HG03175 (cell line): Measurements from ENCODE around the gene LMX1B.

Source experiments
- ATAC-seq: cut with Tn5 transposase; IDR thresholded peaks from one replicate; pipeline ENCODE4 v1.9.1; 2021; ENCODE audit warnings: mild to moderate bottlenecking, moderate library complexity; ENCODE audit not compliant: unreplicated experiment

Gene LMX1B

GRCh38 chr9:126734877-126735276 is 121.1 kb downstream of the LMX1B start:
- ATAC-seq: no peak

DNA sequence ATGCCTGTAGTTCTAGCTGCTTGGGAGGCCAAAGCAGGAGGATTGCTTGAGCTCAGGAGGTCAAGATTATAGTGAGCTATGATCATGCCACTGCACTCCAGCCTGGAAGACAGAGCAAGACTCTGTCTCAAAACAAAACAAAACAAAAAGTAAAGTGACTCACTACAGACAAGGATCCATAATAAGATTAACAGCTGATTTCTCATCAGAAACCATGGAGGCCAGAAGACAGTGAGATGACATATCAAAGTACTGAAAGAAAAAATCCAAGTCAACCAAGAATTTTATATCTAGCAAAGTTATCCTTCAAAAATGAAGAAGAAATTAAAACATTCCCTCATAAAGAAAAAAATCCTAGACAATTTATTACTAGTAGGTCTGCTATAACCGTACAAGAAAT is 121.8 kb downstream of the LMX1B start:
- no peak for ATAC-seq

- ATAC-seq: no peak
Measured at GRCh38 chr9:126738553-126738952, 124.8 kb downstream of the LMX1B start.

GRCh38 chr9:126743041-126743440 is 129.3 kb downstream of the LMX1B start:
- no peak for ATAC-seq

GRCh38 chr9:126745574-126746411 is 132.1 kb downstream of the LMX1B start:
- ATAC-seq: peak; percentile 43
